Panc1 (cell line): ENCODE measurements around the gene ARMC12.

Source experiments
- POLR2AphosphoS5 ChIP-seq: IDR thresholded peaks from 2 replicates; pipeline ENCODE4 v1.6.1; 2012; ENCODE audit warnings: mild to moderate bottlenecking, low read depth, low read length, moderate library complexity
- SIN3A ChIP-seq: IDR thresholded peaks from 2 replicates; pipeline ENCODE4 v1.6.1; 2012; ENCODE audit warnings: low read depth, mild to moderate bottlenecking, low read length, moderate library complexity, borderline replicate concordance; ENCODE audit not compliant: insufficient read depth
- TF ChIP-seq, protein P1 (sequence below): fragments of 450-650 bp; IDR thresholded peaks from 2 replicates; pipeline ENCODE4 v1.5.1; 2017; ENCODE audit warnings: mild to moderate bottlenecking
- TF ChIP-seq, protein P2 (sequence below), 2 experiments: IDR thresholded peaks; 2 replicates each; pipeline ENCODE4 v1.6.1; 2011 to 2012; ENCODE audit warnings: low read depth in 2 of 2, control low read depth in 1 of 2, low read length in 1 of 2, mild to moderate bottlenecking in 1 of 2, moderate library complexity in 1 of 2; ENCODE audit not compliant: insufficient read depth in 1 of 2

DNA sequence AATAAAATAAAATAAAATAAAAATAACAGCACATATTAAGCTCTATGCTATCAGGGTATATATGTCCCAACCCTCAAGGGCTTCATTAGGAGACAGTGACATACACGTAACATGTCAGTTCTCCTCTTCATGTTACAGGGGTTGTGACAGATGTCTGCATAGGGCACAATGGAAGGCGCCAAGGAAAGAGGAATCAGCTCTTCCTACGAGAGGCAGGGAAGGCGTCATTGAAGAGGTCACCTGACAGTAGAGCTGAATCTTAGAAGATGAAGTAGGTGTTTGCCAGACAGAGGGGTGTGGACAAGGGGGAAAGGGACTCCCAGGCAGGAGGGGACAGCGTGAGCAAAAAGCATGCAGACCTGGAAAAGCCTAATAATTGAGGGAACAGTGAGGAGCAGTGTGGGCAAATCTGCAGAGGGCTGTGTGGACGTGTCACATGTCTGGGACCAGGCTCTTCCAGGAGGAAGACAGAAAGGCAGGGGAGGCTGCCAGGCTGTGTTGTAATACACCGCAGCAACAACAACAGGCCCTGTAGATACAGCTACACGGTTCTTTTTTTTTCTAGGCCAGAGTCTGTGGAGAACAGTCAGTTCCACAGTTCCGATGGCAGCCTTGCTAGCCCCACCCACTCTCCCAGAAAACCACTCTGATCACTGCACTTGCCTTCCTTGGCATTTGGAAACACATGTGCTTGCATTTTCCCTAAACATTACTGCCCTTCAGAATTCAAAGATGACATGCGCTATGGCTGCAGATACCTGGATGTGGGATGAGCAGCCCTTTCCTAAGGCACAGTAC is 45.6 kb upstream of the ARMC12 start:
- TF ChIP-seq, protein P1, sequence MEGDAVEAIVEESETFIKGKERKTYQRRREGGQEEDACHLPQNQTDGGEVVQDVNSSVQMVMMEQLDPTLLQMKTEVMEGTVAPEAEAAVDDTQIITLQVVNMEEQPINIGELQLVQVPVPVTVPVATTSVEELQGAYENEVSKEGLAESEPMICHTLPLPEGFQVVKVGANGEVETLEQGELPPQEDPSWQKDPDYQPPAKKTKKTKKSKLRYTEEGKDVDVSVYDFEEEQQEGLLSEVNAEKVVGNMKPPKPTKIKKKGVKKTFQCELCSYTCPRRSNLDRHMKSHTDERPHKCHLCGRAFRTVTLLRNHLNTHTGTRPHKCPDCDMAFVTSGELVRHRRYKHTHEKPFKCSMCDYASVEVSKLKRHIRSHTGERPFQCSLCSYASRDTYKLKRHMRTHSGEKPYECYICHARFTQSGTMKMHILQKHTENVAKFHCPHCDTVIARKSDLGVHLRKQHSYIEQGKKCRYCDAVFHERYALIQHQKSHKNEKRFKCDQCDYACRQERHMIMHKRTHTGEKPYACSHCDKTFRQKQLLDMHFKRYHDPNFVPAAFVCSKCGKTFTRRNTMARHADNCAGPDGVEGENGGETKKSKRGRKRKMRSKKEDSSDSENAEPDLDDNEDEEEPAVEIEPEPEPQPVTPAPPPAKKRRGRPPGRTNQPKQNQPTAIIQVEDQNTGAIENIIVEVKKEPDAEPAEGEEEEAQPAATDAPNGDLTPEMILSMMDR = no peak
- no peak for TF ChIP-seq POLR2AphosphoS5
- TF ChIP-seq SIN3A = no peak
- TF ChIP-seq, protein P2, sequence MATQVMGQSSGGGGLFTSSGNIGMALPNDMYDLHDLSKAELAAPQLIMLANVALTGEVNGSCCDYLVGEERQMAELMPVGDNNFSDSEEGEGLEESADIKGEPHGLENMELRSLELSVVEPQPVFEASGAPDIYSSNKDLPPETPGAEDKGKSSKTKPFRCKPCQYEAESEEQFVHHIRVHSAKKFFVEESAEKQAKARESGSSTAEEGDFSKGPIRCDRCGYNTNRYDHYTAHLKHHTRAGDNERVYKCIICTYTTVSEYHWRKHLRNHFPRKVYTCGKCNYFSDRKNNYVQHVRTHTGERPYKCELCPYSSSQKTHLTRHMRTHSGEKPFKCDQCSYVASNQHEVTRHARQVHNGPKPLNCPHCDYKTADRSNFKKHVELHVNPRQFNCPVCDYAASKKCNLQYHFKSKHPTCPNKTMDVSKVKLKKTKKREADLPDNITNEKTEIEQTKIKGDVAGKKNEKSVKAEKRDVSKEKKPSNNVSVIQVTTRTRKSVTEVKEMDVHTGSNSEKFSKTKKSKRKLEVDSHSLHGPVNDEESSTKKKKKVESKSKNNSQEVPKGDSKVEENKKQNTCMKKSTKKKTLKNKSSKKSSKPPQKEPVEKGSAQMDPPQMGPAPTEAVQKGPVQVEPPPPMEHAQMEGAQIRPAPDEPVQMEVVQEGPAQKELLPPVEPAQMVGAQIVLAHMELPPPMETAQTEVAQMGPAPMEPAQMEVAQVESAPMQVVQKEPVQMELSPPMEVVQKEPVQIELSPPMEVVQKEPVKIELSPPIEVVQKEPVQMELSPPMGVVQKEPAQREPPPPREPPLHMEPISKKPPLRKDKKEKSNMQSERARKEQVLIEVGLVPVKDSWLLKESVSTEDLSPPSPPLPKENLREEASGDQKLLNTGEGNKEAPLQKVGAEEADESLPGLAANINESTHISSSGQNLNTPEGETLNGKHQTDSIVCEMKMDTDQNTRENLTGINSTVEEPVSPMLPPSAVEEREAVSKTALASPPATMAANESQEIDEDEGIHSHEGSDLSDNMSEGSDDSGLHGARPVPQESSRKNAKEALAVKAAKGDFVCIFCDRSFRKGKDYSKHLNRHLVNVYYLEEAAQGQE (IDR thresholded peaks at IDR 0.05; ENCODE audit: insufficient read depth in 1 of 2, low read depth in 2 of 2, low read length in 1 of 2) = no peak
